ENCODE data around the gene SRRM3. TPM values are rescaled to one million over a fixed set of nuclear protein-coding genes. Genes with fewer than 3 reads are reported as not detected.

SRRM3 gene
- polyA plus RNA-seq, 1 of the 3 experiments (the other 2 are of a cell fraction) = 2.7 TPM

DNA sequence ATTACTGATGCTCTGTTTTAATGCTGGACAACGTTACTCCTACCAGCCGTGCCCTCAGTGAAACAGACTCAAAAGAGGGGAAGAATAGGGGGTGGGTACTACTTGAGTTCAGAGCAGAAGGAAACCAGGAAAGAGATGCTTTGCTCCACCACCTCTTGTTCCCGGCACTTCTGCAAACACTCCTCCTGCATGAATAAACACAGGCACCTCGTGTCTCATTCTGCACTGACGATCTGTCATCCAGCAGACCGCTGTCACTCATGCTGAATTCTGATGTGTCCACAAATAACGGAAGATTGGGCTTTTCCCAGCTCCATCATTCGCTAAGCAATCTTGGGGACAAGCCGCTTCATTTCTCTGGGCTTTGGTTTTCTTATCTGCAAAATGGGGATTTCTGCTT, 130.4 kb downstream of the SRRM3 start:
- TF ChIP-seq PBX3 (IDR thresholded peaks at IDR 0.05) (no peak), EP300 (IDR thresholded peaks at IDR 0.05; ENCODE audit: borderline replicate concordance in 1 of 2, low read depth in 1 of 2, low read length in 1 of 2) (no peak), IRF3 (IDR thresholded peaks at IDR 0.05; ENCODE audit: low read depth, low read length) (no peak), RAD21 (IDR thresholded peaks at IDR 0.05; ENCODE audit: low read length) (no peak), RXRA (IDR thresholded peaks at IDR 0.05; ENCODE audit: borderline replicate concordance, low read depth) (no peak), FOSL2 (IDR thresholded peaks at IDR 0.05; ENCODE audit: borderline replicate concordance, low read depth) (no peak), GATA2 (CRISPR knock-in tag; IDR thresholded peaks at IDR 0.05) (no peak), RFX5 (IDR thresholded peaks at IDR 0.05; ENCODE audit: low read length) (no peak), RCOR1 (IDR thresholded peaks at IDR 0.05; ENCODE audit: low read length) (no peak), JUND (IDR thresholded peaks at IDR 0.05) (no peak), SIN3A (IDR thresholded peaks at IDR 0.05; ENCODE audit: borderline replicate concordance, low read depth, low read length) (no peak), FOXM1 (IDR thresholded peaks at IDR 0.05; ENCODE audit: low read depth) (no peak)
- no peak overlapping the region for H2AFZ ChIP-seq (ENCODE audit: low read depth)
- no peak for DNase-seq
- no peak overlapping the region for H3K9ac ChIP-seq
- peaks cover 0 to 22% of the 10 kb centered on the region in 2 experiments; a peak in 2 of 4 replicates for H3K4me1 ChIP-seq (ENCODE audit: control insufficient read depth in 1 of 2, insufficient read depth in 2 of 2, low read depth in 1 of 2, low read length in 1 of 2)
- H3K4me2 ChIP-seq = no peak overlapping the region
- H3K9me3 ChIP-seq = no peaks in the 10 kb centered on the region
- peaks cover 31% of the 10 kb centered on the region for H3F3A ChIP-seq (replicated peaks; ENCODE audit: insufficient read depth)
- no peaks in the 10 kb centered on the region for H3K9me2 ChIP-seq
- peaks cover 36 to 60% of the 10 kb centered on the region in 2 experiments for H3K36me3 ChIP-seq (replicated peaks in 1 of 2; ENCODE audit: control insufficient read depth in 1 of 2, insufficient read depth in 2 of 2, low read length in 1 of 2)
- ChIA-PET CTCF (no interaction called here), POLR2A (interaction anchor here (1.3 kb wide), 1 partner anchor 14 kb away, joined by 3 read pairs; no protein-coding TSS in a partner anchor)
- WGBS (ENCODE audit: low lambda C conversion rate) = 91% methylated on average over 9 of the region's 9 CpGs
- H3K4me3 ChIP-seq (ENCODE audit: low read depth in 2 of 2, low read length in 1 of 2) = no peak overlapping the region
- no peaks in the 10 kb centered on the region for H3K27me3 ChIP-seq (ENCODE audit: insufficient read depth)
- H4K20me1 ChIP-seq (ENCODE audit: insufficient read depth) = peaks cover 99% of the 10 kb centered on the region
- H3K79me2 ChIP-seq (ENCODE audit: insufficient read depth) = peaks cover 99% of the 10 kb centered on the region
- H3K27ac ChIP-seq (ENCODE audit: low read depth in 2 of 2, low read length in 1 of 2) = no peak overlapping the region

DNA sequence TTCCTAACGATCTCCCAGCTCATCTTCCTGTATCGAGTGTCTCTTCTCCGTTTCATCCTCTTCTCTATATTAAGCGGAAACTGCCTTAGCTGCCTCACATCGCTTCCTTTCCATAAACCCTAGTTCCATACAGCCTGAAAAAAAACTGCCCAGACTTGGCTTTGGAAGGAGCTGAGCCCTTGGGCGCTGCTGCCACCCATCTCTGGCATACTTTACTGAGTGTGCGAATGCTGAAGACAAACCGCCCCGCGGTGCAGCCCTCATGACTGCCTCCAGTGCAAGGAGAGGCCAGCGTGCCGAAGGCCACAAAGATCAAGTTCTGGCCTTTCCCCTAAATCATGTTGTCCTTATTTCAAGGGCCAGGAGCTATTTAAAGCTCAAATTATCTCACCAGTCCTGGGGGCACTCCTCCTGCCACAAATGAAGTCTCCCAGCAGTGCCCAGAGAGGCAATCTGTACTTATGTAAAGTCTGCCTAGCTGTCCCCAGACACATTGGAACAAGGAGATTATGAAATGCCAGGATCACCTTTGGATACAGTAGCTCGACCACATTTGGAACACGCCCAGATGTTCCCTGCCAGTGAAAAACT, 131.9 kb downstream of the SRRM3 start:
- DNase-seq = no peak
- POLR2A ChIA-PET = interaction anchor here (0.6 kb wide), 1 partner anchor 12 kb away, joined by 4 read pairs; no protein-coding TSS in a partner anchor

More for the DNA sequence above, 131.9 kb downstream of the SRRM3 start:
- CTCF ChIA-PET = interaction anchor here (0.6 to 2.9 kb wide), 5 partner anchors 9 to 154 kb away, joined by 3 to 9 read pairs (median 4); no protein-coding TSS in a partner anchor
- peak overlapping the region in 1 of 2 experiments; percentile 7; a peak in 1 of 4 replicates for H3K27ac ChIP-seq (ENCODE audit: low read depth in 2 of 2, low read length in 1 of 2)
- no peaks in the 10 kb centered on the region for H3K9me2 ChIP-seq
- peaks cover 21% of the 10 kb centered on the region for H3F3A ChIP-seq (replicated peaks; ENCODE audit: insufficient read depth)
- H3K36me3 ChIP-seq (replicated peaks in 1 of 2; ENCODE audit: control insufficient read depth in 1 of 2, insufficient read depth in 2 of 2, low read length in 1 of 2) = peaks cover 31 to 50% of the 10 kb centered on the region in 2 experiments
- H3K9me3 ChIP-seq = no peaks in the 10 kb centered on the region
- no peak overlapping the region for H3K4me2 ChIP-seq
- no peak overlapping the region for H2AFZ ChIP-seq (ENCODE audit: low read depth)
- H3K4me1 ChIP-seq (ENCODE audit: control insufficient read depth in 1 of 2, insufficient read depth in 2 of 2, low read depth in 1 of 2, low read length in 1 of 2) = peaks cover 0 to 24% of the 10 kb centered on the region in 2 experiments; a peak in 3 of 4 replicates
- H3K4me3 ChIP-seq (ENCODE audit: low read depth in 2 of 2, low read length in 1 of 2) = no peak overlapping the region
- peaks cover 100% of the 10 kb centered on the region for H3K79me2 ChIP-seq (ENCODE audit: insufficient read depth)
- no peak for TF ChIP-seq FOXM1 (IDR thresholded peaks at IDR 0.05; ENCODE audit: low read depth)
- TF ChIP-seq SIN3A (IDR thresholded peaks at IDR 0.05; ENCODE audit: borderline replicate concordance, low read depth, low read length) = no peak
- no peak for TF ChIP-seq CHD2 (IDR thresholded peaks at IDR 0.05; ENCODE audit: low read length, partially characterized antibody)
- no peak for TF ChIP-seq GATA2 (CRISPR knock-in tag; IDR thresholded peaks at IDR 0.05)
- no peak for TF ChIP-seq CTCF (IDR thresholded peaks at IDR 0.05)
- TF ChIP-seq, protein P1, sequence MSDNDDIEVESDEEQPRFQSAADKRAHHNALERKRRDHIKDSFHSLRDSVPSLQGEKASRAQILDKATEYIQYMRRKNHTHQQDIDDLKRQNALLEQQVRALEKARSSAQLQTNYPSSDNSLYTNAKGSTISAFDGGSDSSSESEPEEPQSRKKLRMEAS (IDR thresholded peaks at IDR 0.05; ENCODE audit: low read depth) = no peak
- TF ChIP-seq EZH2phosphoT487 (IDR thresholded peaks at IDR 0.05; ENCODE audit: borderline replicate concordance, low read depth) = no peak
- no peak for TF ChIP-seq IRF3 (IDR thresholded peaks at IDR 0.05; ENCODE audit: low read depth, low read length)
- no peaks in the 10 kb centered on the region for H3K27me3 ChIP-seq (ENCODE audit: insufficient read depth)
- WGBS (ENCODE audit: low lambda C conversion rate) = 94% methylated on average over 14 of the region's 14 CpGs
- peaks cover 100% of the 10 kb centered on the region for H4K20me1 ChIP-seq (ENCODE audit: insufficient read depth)
- H3K9ac ChIP-seq = no peak overlapping the region
